ENCODE results near the gene GRIK2.

DNA sequence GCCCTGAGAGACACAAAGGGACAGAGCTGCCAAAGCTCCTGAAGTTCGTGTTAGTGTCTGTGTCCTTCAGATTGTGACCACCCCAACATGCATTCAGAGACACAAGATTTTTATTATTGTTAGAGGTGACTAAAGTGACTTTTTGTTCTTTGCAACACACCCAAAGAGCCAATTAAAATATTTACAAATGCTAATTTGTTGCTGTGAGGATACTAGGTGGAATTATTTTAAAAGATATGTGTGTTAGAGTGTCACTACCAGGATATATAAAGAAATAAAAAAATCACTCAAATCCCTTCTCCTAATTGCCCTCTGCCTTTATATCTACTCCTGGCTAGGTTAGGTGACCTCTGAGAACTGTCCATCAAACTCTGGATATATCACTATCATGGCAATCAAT lies 160.7 kb downstream of the GRIK2 start:
- TF ChIP-seq, protein P1, sequence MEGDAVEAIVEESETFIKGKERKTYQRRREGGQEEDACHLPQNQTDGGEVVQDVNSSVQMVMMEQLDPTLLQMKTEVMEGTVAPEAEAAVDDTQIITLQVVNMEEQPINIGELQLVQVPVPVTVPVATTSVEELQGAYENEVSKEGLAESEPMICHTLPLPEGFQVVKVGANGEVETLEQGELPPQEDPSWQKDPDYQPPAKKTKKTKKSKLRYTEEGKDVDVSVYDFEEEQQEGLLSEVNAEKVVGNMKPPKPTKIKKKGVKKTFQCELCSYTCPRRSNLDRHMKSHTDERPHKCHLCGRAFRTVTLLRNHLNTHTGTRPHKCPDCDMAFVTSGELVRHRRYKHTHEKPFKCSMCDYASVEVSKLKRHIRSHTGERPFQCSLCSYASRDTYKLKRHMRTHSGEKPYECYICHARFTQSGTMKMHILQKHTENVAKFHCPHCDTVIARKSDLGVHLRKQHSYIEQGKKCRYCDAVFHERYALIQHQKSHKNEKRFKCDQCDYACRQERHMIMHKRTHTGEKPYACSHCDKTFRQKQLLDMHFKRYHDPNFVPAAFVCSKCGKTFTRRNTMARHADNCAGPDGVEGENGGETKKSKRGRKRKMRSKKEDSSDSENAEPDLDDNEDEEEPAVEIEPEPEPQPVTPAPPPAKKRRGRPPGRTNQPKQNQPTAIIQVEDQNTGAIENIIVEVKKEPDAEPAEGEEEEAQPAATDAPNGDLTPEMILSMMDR (IDR thresholded peaks at IDR 0.05) = no peak
- no peak for TF ChIP-seq POLR2A (IDR thresholded peaks at IDR 0.05)

Measured in suprapubic skin (tissue), 3 donors.